Astrocyte of the spinal cord (primary cell): ENCODE results near the gene ACSS2.

ENCODE experiments used
- DNase-seq: peaks from one replicate; pipeline ENCODE4 v3.0.0; 2011; ENCODE audit warnings: low read depth, low spot score
- H3K4me3 ChIP-seq: 2 replicates; pipeline ENCODE4 v1.5.1; 2011; ENCODE audit warnings: low read depth, mild to moderate bottlenecking, low read length, moderate library complexity
- in situ Hi-C: cut with HindIII; loops from 2 replicates; pipeline ENCODE4 v1.10.0; 2017; ENCODE audit warnings: low sequenced_read_pairs
- TF ChIP-seq, protein P1 (sequence below): IDR thresholded peaks from 2 replicates; pipeline ENCODE4 v1.5.1; 2012; ENCODE audit warnings: low read depth, mild to moderate bottlenecking, low read length, inconsistent platforms

ACSS2 gene

DNA sequence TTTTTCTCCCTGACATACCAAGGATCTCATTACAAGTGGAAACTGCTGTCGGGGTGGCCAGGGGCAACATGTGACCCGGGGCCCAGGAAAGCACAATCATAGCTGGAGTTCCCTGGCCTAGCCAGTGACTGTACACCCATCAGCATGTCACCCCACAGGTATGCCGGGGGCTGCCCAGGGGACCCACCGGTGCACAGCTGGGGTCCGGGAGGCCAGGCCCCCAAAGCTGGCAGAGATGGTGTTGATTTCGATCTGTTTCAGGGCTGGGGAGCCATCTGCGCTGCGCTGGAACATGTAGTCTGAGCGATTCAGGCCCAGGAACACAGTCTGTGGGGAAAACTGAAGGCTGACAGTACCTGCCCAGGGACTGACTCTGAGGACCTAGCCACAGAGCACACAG, 65.9 kb downstream of the ACSS2 start:
- TF ChIP-seq, protein P1, sequence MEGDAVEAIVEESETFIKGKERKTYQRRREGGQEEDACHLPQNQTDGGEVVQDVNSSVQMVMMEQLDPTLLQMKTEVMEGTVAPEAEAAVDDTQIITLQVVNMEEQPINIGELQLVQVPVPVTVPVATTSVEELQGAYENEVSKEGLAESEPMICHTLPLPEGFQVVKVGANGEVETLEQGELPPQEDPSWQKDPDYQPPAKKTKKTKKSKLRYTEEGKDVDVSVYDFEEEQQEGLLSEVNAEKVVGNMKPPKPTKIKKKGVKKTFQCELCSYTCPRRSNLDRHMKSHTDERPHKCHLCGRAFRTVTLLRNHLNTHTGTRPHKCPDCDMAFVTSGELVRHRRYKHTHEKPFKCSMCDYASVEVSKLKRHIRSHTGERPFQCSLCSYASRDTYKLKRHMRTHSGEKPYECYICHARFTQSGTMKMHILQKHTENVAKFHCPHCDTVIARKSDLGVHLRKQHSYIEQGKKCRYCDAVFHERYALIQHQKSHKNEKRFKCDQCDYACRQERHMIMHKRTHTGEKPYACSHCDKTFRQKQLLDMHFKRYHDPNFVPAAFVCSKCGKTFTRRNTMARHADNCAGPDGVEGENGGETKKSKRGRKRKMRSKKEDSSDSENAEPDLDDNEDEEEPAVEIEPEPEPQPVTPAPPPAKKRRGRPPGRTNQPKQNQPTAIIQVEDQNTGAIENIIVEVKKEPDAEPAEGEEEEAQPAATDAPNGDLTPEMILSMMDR = no peak
- in situ Hi-C loops = no loop called here
- no peak for DNase-seq
- H3K4me3 ChIP-seq = no peak overlapping the region

DNA sequence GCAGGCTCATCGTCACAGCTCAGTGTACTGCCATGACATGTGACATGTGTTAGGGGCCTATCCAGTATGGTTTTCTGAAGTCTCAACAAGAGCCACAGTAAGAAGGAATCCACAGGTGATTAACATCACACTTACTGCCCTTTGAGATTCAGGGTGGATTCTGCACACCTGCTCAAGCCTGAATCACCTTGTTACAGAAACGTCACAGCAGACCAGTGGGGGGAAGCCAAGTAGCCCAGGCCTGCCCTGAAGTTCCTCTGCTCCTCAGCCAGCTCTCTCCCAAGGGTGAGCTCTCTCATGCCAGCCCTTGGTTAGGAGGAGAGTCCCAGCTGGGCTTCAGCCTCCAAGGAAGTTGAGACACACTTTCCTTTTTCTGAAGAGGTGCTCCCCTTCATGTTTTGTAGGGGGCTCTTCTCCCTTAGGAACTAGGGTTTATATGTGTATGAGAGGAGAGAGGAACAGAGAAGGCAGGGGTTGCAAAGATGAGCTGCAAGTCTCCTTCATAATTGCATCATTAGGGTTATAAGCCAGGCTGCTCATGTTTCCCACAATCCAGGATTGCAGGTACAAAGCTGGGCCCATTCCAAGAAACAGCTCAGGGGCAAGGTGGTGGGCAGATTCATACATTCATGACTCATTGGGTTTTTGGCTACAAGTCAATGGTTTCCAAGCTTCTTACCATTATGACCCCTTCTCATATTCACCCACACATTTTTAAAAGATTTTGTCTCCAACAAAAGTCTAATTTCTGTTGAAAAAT, 67.6 kb downstream of the ACSS2 start:
- TF ChIP-seq, protein P1 = no peak
- in situ Hi-C loops = no loop called here
- DNase-seq = peak; percentile 24
- no peak overlapping the region for H3K4me3 ChIP-seq

DNA sequence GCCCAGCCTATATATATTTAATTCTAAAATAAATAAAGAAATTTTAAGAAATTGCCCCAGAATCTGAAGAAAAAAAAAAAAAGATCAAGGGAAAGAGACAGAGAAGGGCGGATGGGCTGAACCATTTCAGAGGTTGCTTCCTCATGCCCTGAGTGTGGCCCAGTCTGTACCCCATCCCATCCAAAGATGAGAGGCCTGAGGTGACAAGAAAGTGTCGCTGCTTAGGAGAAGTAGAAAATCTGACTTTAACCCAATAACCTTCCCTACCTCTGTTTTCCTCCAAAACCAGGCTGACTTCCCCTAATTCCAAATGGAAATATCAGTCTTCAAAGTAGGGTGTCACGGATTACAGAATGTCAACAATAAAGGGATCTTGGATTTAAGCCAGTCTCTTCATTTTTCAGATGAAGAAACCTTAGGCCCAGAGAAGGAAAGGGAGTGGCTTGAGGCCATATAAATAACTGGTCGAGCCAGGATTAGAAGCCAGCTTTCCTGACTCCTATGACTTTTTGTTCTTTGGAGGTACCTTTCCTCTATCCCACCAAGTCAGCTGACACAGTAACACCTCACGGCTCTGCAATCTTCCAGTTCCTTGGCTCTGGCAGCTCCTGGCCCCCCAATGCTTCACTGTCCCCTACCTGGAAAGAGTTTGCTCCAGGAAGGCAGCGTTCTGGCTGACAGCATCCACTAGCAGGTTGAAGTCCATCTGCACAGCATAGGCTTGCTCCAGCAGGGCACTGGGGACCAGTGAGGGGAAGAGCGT, 69.1 kb downstream of the ACSS2 start:
- TF ChIP-seq, protein P1 = no peak
- H3K4me3 ChIP-seq = no peak overlapping the region
- no peak for DNase-seq
- in situ Hi-C loops = no loop called here

DNA sequence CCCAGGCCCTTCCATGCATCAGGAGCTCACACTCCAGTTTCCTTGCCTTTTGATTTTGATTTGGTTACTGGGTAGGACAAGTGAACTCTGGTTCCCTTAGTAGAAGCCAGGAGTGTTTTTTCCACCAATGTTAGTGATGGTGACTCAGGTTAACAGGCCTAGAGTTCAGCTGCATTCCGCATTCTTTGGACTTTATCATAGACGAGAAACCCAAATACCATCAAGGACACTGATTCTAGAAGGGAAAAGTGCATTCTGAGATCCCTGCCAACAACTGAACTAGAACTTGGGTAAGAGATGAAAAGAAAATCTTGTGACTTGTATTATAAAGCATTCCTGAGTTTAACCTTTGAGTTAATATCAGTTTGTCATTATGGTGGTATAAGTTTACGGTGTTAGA, 70.2 kb downstream of the ACSS2 start:
- DNase-seq = no peak
- in situ Hi-C loops = no loop called here
- no peak overlapping the region for H3K4me3 ChIP-seq
- TF ChIP-seq, protein P1 = no peak

DNA sequence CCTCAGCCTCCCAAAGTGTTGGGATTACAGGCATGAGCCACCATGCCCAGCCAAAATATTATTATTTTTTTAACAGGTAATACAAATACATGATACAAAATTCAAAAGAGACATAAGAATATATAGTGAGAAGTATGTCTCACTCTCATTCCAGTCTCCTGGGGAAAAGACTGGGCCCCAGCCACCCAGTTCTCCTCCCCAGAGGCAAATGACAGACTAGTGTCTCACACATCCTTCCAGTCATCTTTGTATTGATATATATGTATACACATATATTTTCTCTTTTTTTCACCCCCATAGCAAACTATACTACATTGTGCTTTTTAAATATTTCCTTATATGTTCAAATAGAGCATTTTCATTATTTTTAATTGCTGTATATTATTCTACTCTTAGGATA, 70.9 kb downstream of the ACSS2 start:
- no peak for DNase-seq
- TF ChIP-seq, protein P1 = no peak
- no peak overlapping the region for H3K4me3 ChIP-seq
- in situ Hi-C loops = no loop called here

DNA sequence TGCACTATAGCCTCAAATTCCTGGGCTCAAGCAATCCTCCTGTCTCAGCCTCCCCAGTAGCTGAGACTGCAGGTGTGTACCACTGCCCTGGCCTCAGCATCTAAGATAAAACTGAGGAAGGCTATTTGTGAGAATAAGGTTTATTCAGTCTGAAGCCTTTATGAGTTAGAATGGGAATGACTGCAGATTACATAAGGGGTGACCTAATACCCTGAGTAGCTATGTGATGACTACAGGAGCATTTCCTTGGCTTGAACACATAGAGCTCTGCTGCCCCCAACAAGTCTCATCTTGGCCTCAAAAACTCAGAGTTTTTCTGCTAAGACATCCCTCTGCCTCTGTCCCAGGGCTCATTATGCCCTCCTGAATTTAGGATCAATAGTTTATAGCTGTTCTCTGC, 71.6 kb downstream of the ACSS2 start:
- in situ Hi-C loops = no loop called here
- peak; percentile 58 for DNase-seq
- no peak overlapping the region for H3K4me3 ChIP-seq
- TF ChIP-seq, protein P1 = no peak
